NCI-H446 (cell line): ENCODE data around the gene LHFPL6.
A peak's percentile ranks its signal among the peaks of the same experiment; 100 is the strongest.

ENCODE experiments used
- DNase-seq, 2 experiments: peaks; one replicate each; lab custom pipeline; 2025; lab: John Stamatoyannopoulos, UW

The LHFPL6 gene

DNA sequence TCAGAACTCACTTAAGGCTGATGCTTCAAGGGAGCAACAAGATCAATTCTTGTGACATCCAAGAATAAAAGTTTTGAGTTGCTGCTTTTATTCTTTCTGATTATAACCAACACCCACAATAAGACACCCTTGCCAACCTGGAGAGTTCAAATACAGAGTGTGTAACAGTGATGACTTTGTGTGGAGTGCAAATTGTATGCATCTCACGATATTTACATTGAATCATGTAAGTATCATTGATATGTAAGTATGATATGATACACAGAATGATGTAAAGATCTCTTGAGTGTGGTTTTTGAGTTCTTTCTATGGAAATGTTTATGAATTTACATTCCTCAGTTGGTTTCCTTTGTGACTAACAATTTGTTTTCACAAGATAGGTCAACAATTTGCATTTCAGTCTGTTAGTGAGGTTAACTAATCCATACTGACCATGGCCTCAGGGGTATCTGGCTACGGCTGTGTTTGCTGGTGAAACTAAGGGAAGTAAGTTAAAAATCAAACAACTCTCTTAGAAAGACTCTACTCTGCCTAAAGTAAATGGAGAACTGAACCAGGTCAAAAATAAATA, 12.4 kb downstream of the LHFPL6 start:
- no peak for DNase-seq

DNA sequence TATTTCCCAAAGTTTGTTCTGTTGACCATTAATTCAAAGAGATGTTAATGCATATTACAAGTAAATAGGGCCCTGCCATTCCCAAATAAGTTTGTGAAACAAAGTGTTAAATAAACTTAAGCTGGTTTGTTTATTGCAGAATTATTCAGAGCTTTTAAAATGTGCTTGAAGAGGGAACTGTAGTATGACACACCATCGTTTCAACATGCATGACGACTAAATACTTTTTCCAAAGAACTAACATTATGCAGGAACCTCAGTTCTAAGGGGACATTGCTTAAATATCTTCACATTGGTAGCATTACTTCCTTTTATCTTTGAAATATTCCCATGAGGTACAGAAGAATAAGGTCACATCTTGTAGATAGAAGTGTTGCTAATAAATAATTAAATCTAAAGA, 14.6 kb downstream of the LHFPL6 start:
- DNase-seq, result no peak

DNA sequence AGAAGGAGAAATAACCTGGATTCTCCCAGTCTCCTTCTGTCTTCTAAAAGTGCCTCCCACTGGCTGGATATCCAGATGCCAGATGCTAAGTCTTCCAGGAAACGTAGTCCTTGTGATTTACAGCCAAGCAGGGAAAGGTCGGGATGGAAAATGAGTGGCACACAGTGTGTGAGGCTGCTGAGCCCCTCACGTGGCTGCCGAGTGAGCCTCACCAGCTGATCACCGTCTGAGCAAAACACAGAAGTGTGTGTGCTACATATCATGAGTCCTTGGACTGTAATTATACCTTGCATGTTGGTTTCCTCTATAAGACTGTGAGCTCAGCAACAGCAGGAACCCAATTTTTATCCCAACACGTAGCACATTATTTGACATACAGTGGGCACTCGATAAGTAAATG, 15.1 kb downstream of the LHFPL6 start:
- DNase-seq, result peak in 1 of 2 experiments; percentile 34

DNA sequence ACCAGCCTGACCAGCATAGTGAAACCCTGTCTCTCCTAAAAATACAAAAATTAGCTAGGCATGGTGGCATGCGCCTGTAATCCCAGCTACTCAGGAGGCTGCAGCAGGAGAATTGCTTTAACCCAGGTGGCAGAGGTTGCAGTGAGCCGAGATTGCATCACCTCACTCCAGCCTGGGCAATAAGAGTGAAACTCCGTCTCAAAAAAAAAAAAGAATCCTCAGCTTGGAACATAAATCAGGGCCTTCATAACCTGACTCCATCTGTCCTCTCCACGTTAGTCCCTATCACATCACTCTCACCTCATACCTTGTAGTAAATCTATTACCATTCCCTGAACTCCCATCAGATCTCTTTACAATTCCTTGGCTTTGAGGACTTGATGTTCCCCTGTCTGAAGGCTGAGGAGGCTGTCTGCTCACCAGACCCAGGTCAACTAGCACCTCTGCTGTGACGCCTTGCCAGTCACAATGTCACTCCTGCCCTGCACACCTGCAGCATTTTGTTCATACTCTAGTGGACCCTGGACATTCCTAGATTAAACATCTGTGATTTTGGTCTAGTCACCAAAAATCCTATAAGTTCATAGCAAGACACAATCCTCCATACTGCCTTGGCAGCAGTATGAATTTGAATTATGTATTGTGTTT, 15.9 kb downstream of the LHFPL6 start:
- DNase-seq, result no peak

DNA sequence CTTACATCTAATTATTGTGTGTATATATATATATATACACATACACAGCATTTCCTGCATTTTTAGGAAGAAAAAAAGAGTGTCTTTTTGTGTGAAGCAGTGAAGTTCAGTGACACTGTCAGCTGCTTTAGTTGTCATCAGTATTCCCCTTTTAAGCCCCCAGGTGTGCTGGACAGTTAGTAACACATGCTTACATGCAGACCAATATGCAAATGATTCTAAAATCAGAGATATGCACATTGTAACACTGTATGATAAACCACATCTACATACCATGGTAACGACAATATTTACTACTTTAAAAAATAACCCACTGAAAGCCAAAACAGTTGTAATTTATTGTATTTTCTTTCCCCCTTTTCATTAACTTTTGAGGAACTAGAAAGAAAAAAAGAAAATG, 16.8 kb downstream of the LHFPL6 start:
- no peak for DNase-seq

DNA sequence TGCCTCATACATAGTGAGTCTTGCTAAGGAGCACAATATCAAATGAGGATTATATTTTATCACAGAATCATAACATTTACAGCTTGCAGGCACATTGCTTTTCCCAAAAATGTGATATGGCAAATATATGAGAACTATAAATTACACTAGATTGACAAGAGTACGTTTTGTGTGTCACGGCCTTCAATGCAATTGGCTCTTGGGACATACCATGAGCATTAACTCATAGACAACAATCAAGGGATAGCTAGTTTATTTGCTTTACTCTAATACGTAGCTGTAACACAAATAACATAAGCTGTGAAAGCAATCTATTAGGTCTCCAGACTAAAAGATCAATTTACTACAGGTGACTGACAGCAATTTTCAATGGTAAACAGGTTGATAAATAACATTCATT, 17.8 kb downstream of the LHFPL6 start:
- no peak for DNase-seq

DNA sequence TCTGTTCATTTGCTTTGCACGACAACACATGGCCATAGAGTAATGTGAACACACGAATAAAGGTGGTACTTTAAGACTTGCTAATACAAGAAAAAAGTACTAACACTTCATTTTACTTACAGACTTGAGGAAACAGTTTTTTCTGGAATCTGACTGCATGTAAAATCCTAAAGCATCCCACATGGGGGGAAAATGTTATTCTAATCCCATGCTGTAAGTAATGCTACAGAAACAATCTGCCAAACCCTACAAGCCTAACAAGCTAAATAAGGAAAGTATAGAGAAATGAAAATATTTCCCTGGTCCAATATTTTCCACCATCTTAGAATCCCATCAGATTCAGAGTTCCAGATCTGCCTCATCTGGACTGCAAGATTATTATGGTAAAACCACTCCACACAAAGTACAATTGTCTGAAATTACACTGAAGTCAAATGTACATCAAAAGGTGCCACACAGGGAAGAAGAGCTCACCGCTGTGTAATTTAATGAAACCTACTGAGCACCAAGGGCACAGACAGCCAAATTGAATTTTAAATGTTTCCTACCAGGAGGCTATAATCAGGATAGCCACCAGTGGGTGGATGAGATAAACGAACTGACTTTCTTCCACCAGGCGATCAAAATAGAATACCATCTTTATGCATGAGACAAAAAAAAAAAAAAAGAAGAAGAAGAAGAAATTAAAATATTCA, 22.0 kb downstream of the LHFPL6 start:
- DNase-seq, result no peak

DNA sequence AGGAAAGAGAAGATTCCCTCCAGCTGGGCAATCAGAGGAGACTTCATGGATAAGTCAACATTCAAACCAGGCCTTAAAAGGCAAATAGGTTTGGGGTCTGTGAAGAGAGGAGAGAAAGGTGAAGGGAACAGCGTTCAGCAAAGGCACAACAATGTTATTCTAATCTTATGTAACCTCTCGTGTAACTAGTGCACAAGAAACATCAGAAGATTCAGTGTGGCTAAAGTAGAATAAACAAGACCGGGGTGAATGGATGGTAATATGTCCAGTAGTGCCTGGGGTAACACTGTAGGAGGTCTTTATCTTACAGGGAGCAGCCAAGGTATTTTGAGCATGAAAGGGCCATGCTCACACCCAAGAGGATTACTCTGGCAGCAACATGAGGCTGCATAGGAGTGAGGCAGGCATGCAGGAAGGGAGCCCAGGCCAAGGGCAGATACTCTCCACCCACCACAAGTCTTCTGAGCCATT, 24.1 kb downstream of the LHFPL6 start:
- no peak for DNase-seq

DNA sequence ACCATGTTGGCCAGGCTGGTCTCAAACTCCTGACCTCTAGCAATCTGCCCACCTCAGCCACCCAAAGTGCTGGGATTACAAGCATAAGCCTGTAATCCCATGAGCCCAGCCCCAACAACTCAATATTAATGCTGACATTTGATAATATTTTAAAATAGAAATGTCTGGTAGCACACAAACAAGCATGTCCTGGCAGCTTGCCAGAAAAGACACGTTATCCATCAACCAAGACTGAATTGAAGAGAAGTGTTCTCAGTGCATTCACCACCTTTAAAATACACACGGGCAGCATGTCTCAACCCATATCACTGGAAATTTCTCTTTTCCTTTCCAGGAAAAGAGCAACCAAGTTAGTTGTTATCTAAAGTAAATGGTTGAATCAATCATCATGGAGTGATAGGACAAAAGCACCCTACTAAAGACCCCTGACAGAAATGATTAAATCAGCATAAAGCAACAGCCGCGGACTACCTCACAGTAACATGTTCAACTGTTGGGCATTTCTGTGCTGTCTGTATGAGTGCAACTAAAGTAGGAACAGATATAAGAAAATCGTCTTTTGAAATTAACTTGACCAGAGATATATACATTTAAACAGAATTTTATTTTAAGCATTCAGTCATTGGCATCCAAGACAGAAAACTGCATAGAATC, 25.0 kb downstream of the LHFPL6 start:
- peak in 1 of 2 experiments; percentile 24 for DNase-seq

DNA sequence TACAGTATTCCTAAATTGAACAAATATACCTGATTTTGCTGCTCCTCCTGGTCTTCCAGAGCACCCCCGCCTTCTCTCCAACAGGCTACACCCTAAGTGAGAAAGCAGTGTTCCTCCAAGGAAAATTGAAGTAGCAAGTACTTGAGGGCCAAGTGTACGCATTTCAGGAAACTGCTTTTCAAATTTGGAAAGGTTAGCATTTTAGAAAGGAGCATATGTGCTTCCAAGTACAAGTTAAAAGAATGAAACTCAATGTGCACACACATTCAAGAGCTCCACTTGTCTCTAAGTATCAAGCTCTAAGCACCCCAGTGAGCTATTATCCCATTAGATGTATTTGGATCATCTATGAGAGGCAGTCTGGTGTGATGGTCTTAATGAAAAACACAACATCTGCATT, 25.8 kb downstream of the LHFPL6 start:
- DNase-seq, result no peak

DNA sequence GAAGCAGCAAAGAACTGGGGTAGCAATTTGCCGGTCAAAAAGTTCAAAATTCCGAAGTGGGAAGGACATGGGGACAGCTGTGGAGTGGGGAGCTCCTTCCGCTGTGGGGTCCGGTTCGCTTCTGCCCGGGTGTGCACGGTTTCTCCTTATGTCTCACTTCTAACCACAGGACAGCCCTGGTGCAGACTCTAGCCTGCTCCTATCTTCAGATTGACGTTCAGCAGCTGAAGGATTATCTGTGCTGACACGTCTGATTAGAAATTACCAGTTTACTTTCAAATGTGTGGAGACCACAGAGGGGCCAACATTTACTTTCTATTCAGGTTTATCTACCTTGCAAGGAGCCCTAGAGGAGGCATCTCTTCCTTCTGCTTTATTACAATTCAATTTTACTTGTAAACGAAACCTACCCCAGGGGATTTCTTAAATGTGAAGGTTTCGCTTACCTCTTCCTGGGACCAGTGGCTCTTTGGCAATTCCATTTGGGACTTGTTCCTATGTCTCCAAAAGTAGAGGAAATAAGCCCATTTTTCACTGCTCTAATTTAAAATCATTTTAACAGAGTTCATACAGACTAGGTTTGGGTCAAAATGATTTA, 27.3 kb downstream of the LHFPL6 start:
- DNase-seq, result no peak

DNA sequence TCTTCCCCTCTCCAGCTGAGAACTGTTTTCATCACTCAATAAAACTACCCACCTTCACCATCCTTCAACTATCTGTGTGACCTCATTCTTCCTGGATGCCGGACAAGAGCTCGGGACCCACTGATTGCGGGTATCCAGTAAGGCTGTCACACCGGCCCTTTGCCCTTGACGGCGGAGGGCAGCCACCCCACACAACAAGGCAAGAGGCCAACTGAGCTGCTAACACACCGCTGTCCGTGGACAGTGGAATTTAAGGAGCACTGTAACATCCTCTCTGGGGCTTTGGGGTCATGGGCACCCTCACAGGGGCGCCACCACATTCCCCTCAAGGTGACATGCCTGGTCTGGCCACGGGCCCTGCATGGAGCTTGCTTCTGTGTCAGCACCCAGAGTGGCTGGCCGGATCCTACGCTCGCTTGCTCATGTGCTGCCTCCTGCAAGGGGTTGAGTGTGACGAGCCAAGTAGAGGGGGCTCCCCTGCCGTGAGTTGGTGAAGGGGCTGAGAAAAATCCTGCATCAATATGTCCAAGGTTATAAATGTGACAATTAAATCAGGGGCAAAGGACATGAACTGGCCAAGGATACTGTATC, 31.4 kb downstream of the LHFPL6 start:
- DNase-seq, result no peak

DNA sequence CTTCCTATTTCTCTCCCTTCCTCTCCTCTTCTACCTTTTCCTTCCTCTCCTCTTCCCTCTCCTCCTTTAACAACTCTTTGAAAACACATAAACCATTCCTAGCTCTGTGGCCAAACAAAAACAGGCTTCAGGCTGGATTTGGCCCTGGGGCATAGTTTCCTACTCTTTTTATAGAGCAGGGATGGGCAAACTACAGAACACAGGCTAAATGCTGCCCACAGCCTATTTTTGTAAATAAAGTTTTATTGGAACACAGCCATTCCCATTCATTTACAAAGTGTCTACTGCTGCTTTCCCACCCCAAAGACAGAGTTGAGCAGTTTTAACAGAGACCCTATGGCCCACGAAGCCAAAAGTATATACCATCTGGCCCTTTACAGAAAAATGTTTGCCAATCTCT, 35.4 kb downstream of the LHFPL6 start:
- DNase-seq, result peak in 1 of 2 experiments; percentile 35

DNA sequence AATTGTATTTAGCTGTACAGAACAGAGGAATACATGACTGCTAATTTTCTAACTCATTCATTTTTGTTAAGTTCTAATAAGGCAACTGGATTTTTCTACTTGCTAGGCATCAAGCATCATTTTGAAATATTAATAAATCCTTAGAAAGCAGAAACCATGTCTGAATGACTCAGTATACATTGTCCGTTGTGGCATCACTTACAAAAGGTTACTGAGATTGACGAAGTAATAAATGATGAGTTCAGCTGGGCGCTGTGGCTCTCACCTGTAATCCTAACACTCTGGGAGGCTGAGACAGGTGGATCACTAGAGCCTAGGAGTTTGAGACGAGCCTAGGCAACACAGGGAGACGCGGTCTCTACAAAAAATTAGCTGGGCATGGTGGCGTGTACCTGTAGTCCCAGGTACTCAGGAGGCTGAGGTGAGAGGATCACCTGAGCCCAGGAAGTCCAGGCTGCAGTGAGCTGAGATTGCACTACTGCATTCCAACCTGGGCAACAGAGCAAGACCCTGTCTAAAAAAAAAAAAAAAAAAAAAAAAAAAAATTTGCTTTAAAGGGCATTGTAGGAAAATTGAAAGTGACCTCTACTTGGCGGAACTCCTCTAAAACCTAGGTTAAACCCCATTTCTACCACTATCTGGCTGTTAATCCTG, 36.6 kb downstream of the LHFPL6 start:
- no peak for DNase-seq

DNA sequence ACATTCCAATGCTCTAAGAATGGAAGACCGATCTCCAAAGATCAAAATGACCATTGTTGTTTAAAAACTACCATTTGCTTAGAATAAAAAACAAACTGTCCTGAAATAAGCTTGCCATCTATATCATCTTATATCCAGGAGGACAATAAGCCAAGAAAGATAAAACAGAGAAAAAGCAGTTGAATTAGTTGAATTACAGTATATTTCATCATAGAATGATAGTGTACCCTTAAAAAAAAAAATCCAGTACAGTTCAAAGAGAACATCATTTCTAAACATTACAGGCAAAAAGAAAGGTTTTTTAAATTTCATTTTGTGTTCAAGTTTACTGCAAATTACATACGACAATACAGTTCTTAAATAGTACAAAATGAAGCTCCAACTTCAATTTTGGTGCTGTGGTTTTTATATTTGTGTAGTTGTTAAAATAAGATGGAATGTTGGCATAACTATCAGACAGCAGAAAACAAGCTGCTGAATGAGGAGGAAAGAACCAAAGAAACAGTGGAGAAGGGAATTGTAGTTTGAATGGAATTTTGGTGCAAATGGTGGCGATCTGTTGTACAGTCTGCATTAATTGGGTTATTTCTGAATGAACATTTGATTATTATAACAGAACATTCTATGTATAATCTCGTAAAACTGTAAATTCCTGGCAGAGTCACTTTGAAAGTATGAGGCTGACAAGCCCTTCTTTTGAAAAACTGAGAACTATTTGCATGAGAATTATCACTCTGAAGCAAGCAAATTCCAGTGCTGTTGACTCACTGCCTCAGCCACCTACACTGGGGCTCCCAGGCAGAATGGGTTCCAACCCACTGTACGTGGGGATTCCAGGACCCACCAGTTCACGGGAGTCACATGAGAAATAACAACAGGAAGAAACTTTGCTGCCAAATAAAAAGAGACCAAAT, 37.7 kb downstream of the LHFPL6 start:
- no peak for DNase-seq

DNA sequence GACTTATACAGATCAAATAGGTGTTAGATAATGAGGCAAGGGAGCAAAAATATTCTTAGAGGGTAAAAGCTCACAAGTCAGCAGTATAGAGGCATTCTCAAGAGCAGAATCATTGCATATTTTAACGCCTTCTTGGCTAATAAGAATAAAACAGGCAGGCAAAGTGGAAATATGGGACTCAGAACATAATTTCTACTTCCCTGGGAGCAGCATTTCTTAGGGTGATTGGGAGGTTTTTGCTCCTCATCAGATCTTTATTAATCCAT, 39.6 kb downstream of the LHFPL6 start:
- DNase-seq, result no peak

DNA sequence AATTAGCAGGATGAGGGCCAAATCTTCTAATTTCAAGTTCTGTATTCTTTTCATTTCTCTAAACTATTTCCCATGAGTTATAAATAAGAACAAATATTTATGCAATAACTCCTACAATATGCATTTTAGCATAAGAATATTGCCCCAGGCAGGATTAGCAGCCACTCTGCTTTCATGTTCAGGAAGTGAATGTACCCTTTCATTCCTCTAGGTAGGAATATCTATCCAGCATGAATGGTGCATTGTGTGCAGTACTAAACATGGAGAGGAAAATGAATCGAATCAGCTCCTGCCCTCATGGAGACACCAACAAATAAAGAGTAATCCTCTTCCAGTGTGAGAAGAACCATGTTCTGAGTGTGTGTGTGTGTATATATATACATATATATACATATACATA, 41.0 kb downstream of the LHFPL6 start:
- no peak for DNase-seq

DNA sequence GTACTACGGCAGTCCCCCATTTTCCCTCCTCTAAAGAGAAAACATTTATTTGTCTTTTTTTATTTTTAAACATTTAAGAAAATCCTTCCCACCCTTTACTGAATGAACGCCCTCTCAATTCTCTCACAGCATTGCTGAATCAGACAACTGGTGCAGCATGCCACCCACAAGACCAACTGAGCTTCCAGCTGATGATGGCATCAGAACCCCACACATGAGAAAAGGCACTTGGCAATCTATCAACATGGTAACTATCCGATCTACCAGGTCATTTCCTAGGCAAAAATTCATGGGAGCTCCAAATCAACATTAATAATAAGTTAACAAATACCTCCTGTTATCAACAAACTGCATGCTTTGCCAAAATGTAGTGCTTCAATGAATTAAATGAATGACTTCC, 43.1 kb downstream of the LHFPL6 start:
- no peak for DNase-seq

DNA sequence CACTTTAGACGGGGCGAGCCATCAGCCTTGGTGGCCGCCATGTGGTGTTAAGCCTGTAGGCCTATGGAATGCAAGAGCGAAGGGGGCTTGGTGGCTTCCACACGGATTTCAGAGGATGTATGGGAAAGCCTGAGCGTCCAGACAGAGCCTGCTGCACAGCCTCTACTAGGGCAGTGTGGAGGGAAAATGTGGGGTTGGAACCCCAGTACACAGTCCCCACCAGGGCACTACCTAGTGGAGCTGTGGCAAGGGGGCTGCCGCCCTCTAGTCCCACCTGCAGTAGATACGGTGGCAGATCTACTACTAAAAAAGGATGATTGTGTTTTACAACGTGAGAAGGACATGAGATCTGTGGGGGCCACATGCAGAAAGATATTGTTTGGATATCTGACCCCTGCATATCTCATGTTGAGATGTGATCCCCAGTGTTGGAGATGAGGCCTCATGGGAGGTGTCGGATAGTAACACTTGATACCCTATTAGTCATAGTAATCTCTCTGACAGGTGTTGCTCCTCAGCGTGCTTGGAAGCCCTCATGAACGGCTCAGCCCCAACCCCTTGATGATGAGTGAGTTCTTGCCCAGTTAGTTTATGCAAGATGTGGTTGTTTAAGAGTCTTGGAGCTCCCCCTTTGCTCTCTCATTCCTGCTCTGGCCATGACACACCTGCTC, 45.6 kb downstream of the LHFPL6 start:
- no peak for DNase-seq

DNA sequence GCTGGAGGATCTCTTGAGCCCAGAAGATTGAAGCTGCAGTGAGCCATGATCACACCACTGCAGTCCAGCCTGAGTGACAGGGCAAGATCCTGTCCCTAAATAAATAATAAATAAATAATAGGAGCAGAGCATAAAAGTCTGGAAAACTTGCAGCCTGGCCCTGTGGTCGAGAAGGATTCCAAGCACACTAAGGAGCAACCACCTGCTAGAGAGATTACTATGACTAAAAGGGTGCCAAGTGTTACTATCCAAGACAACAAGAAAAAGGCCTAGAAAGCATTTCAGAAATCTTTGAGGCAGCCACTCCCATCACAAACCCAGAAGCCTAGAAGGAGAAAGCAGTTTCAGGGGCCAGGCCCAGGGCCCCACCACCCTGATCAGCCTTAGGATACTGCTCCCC, 46.1 kb downstream of the LHFPL6 start:
- no peak for DNase-seq
